HEK293 (cell line): ENCODE measurements around the gene TLL2.

Experiments
- ZBTB48 ChIP-seq: fragments of 450-650 bp; formaldehyde crosslinking; IDR thresholded peaks from 2 replicates; pipeline ENCODE4 v1.5.1; 2016; ENCODE audit warnings: missing biosample characterization, missing genetic modification characterization
- ZNF138 ChIP-seq: fragments of 450-650 bp; formaldehyde crosslinking; IDR thresholded peaks from 2 replicates; pipeline ENCODE4 v1.5.1; 2016; ENCODE audit warnings: missing biosample characterization, missing genetic modification characterization, borderline replicate concordance
- TF ChIP-seq, protein P1 (sequence below): fragments of 450-650 bp; formaldehyde crosslinking; IDR thresholded peaks from 2 replicates; pipeline ENCODE4 v1.5.1; 2016; ENCODE audit warnings: missing biosample characterization, missing genetic modification characterization
- TF ChIP-seq, protein P2 (sequence below): fragments of 450-650 bp; IDR thresholded peaks from 2 replicates; pipeline ENCODE4 v1.5.1; 2018; ENCODE audit warnings: missing biosample characterization, mild to moderate bottlenecking, missing genetic modification characterization
- TF ChIP-seq, protein P3 (sequence below): fragments of 450-650 bp; formaldehyde crosslinking; IDR thresholded peaks from 2 replicates; pipeline ENCODE4 v1.5.1; 2016; ENCODE audit warnings: missing biosample characterization, missing genetic modification characterization

DNA sequence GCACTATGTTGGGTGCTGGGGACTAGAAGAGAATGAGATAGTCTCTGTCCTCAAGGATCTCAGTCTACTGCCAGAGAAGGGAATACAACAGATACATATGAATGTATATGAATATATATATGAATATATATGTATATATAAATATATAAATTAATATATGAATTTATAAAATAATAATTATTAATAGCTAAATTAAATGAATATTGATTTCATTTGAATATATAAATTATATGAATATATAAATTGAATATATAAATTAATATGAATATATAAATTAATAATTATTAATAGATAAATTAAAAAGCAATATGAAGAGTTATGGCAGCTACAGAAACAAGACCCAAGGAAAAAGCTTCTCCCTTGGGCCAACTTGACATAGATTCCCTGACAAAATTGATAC lies 95.1 kb downstream of the TLL2 start:
- TF ChIP-seq ZNF138 (no peak), ZBTB48 (tag by site-specific recombination) (no peak)
- TF ChIP-seq, protein P1, sequence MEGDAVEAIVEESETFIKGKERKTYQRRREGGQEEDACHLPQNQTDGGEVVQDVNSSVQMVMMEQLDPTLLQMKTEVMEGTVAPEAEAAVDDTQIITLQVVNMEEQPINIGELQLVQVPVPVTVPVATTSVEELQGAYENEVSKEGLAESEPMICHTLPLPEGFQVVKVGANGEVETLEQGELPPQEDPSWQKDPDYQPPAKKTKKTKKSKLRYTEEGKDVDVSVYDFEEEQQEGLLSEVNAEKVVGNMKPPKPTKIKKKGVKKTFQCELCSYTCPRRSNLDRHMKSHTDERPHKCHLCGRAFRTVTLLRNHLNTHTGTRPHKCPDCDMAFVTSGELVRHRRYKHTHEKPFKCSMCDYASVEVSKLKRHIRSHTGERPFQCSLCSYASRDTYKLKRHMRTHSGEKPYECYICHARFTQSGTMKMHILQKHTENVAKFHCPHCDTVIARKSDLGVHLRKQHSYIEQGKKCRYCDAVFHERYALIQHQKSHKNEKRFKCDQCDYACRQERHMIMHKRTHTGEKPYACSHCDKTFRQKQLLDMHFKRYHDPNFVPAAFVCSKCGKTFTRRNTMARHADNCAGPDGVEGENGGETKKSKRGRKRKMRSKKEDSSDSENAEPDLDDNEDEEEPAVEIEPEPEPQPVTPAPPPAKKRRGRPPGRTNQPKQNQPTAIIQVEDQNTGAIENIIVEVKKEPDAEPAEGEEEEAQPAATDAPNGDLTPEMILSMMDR (tag by site-specific recombination), result no peak
- TF ChIP-seq, protein P2, sequence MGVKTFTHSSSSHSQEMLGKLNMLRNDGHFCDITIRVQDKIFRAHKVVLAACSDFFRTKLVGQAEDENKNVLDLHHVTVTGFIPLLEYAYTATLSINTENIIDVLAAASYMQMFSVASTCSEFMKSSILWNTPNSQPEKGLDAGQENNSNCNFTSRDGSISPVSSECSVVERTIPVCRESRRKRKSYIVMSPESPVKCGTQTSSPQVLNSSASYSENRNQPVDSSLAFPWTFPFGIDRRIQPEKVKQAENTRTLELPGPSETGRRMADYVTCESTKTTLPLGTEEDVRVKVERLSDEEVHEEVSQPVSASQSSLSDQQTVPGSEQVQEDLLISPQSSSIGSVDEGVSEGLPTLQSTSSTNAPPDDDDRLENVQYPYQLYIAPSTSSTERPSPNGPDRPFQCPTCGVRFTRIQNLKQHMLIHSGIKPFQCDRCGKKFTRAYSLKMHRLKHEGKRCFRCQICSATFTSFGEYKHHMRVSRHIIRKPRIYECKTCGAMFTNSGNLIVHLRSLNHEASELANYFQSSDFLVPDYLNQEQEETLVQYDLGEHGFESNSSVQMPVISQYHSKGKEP, result no peak
- TF ChIP-seq, protein P3, sequence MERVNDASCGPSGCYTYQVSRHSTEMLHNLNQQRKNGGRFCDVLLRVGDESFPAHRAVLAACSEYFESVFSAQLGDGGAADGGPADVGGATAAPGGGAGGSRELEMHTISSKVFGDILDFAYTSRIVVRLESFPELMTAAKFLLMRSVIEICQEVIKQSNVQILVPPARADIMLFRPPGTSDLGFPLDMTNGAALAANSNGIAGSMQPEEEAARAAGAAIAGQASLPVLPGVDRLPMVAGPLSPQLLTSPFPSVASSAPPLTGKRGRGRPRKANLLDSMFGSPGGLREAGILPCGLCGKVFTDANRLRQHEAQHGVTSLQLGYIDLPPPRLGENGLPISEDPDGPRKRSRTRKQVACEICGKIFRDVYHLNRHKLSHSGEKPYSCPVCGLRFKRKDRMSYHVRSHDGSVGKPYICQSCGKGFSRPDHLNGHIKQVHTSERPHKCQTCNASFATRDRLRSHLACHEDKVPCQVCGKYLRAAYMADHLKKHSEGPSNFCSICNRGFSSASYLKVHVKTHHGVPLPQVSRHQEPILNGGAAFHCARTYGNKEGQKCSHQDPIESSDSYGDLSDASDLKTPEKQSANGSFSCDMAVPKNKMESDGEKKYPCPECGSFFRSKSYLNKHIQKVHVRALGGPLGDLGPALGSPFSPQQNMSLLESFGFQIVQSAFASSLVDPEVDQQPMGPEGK, result no peak
